GM06990 (cell line): Measurements from ENCODE around the gene AZIN2.

Source experiments
- DNase-seq: peaks from one replicate; pipeline ENCODE4 v3.0.0-alpha.2; 2011; ENCODE audit not compliant: insufficient read length; ENCODE audit errors: extremely low read depth
- H3K27me3 ChIP-seq: replicated peaks from 2 replicates; pipeline ENCODE4 v1.6.0; 2011; ENCODE audit warnings: low read length; ENCODE audit not compliant: control insufficient read depth, insufficient read depth
- H3K36me3 ChIP-seq: 2 replicates; pipeline ENCODE4 v1.5.1; 2011; ENCODE audit warnings: low read length; ENCODE audit not compliant: control insufficient read depth, insufficient read depth
- H3K4me3 ChIP-seq: replicated peaks from 2 replicates; pipeline ENCODE4 v1.5.1; 2011; ENCODE audit warnings: low read depth, mild to moderate bottlenecking, control low read depth, low read length
- CTCF ChIP-seq: IDR thresholded peaks from 2 replicates; pipeline ENCODE4 v1.5.1; 2011; ENCODE audit warnings: low read length, control low read depth, mild to moderate bottlenecking, inconsistent platforms; ENCODE audit not compliant: insufficient read depth, poor library complexity, severe bottlenecking

The AZIN2 gene

GRCh38 chr1:33167650-33168447, 86.9 kb downstream of the AZIN2 start:
- TF ChIP-seq CTCF = no peak
- no peaks in the 10 kb centered on the region for H3K36me3 ChIP-seq
- H3K27me3 ChIP-seq = no peaks in the 10 kb centered on the region
- H3K4me3 ChIP-seq = no peak overlapping the region
- DNase-seq = no peak

GRCh38 chr1:33168556-33169289, 87.8 kb downstream of the AZIN2 start:
- TF ChIP-seq CTCF = peak; percentile 9
- Histone ChIP-seq H3K27me3 (no peaks in the 10 kb centered on the region), H3K4me3 (no peak overlapping the region), H3K36me3 (no peaks in the 10 kb centered on the region)
- DNase-seq = no peak

- Histone ChIP-seq H3K27me3 (no peaks in the 10 kb centered on the region), H3K4me3 (no peak overlapping the region), H3K36me3 (no peaks in the 10 kb centered on the region)
- no peak for TF ChIP-seq CTCF
- DNase-seq = no peak
Measured at GRCh38 chr1:33169290-33170055, 88.5 kb downstream of the AZIN2 start.
